Spleen (tissue), 7 donors: ENCODE measurements around the gene VPS51.

Experiments
- CTCF ChIP-seq, 11 experiments: fragments of 200-600 bp in 7 of 11; fragments of 450-650 bp in 4 of 11; sonication (generic) in 4 of 11; IDR thresholded peaks in 8 of 11; conservative IDR thresholded peaks in 3 of 11; 1 replicate in 7 of 11; 2 replicates in 4 of 11; pipeline versions ENCODE4 v1.4.0 to v1.8.0; 2016 to 2021; ENCODE audit warnings: antibody characterized with exemption in 11 of 11, inconsistent platforms in 4 of 11, mild to moderate bottlenecking in 1 of 11
- POLR2A ChIP-seq, 3 donors: fragments of 450-650 bp; IDR thresholded peaks; one replicate each; pipeline ENCODE4 v1.5.1; 2017; ENCODE audit warnings: antibody characterized with exemption in 3 of 3, mild to moderate bottlenecking in 1 of 3
- donor health status: DM: no; HTN: no; CAD: no; lungs with moderate emphysema.
- donor health status: DM: no; HTN: no; CAD: no.
- donor health status: DM: no; HTN: no; CAD: no.

DNA sequence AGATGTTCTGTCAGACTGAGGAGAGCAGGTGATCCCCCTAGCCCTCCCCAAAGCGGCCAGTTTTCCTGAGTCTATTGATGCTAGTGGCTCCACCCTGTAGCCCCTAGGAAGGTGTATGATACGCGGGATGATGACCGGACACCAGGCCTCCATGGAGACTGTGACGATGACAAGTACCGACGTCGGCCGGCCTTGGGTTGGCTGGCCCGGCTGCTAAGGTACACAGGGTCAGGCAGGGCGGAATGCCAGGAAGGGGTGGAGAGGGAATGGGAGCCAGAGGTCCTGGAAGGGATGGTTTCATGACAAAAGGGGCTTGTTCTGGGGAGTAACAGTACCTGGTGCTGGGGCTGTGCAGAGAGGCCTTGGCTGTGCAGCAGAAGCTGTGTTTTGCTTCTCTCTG, 8.8 kb upstream of the VPS51 start:
- TF ChIP-seq POLR2A (IDR thresholded peaks at IDR 0.05) (no peak), CTCF (IDR thresholded peaks at IDR 0.05 in 8 of 11, conservative IDR thresholded peaks at IDR 0.05 in 3 of 11) (no peak)
